WTC11 (cell line): ENCODE data around the gene GPX1.

ENCODE experiments used
- TF ChIP-seq, protein P1 (sequence below): fragments of 200-600 bp; IDR thresholded peaks from 2 replicates; pipeline ENCODE4 v1.8.0; 2022; ENCODE audit warnings: antibody characterized with exemption
- TF ChIP-seq, protein P2 (sequence below): sonication (generic); formaldehyde crosslinking; IDR thresholded peaks from 2 replicates; pipeline ENCODE4 v1.8.1; 2023; ENCODE audit warnings: mild to moderate bottlenecking, missing genetic modification reagents, moderate library complexity
- TF ChIP-seq, protein P3 (sequence below): sonication (generic); formaldehyde crosslinking; IDR thresholded peaks from 2 replicates; pipeline ENCODE4 v1.8.1; 2022; ENCODE audit warnings: low read depth, missing genetic modification reagents, borderline replicate concordance

- TF ChIP-seq, protein P1, sequence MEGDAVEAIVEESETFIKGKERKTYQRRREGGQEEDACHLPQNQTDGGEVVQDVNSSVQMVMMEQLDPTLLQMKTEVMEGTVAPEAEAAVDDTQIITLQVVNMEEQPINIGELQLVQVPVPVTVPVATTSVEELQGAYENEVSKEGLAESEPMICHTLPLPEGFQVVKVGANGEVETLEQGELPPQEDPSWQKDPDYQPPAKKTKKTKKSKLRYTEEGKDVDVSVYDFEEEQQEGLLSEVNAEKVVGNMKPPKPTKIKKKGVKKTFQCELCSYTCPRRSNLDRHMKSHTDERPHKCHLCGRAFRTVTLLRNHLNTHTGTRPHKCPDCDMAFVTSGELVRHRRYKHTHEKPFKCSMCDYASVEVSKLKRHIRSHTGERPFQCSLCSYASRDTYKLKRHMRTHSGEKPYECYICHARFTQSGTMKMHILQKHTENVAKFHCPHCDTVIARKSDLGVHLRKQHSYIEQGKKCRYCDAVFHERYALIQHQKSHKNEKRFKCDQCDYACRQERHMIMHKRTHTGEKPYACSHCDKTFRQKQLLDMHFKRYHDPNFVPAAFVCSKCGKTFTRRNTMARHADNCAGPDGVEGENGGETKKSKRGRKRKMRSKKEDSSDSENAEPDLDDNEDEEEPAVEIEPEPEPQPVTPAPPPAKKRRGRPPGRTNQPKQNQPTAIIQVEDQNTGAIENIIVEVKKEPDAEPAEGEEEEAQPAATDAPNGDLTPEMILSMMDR, result no peak
- TF ChIP-seq, protein P2, sequence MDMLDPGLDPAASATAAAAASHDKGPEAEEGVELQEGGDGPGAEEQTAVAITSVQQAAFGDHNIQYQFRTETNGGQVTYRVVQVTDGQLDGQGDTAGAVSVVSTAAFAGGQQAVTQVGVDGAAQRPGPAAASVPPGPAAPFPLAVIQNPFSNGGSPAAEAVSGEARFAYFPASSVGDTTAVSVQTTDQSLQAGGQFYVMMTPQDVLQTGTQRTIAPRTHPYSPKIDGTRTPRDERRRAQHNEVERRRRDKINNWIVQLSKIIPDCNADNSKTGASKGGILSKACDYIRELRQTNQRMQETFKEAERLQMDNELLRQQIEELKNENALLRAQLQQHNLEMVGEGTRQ, result no peak
- TF ChIP-seq, protein P3, sequence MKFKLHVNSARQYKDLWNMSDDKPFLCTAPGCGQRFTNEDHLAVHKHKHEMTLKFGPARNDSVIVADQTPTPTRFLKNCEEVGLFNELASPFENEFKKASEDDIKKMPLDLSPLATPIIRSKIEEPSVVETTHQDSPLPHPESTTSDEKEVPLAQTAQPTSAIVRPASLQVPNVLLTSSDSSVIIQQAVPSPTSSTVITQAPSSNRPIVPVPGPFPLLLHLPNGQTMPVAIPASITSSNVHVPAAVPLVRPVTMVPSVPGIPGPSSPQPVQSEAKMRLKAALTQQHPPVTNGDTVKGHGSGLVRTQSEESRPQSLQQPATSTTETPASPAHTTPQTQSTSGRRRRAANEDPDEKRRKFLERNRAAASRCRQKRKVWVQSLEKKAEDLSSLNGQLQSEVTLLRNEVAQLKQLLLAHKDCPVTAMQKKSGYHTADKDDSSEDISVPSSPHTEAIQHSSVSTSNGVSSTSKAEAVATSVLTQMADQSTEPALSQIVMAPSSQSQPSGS (CRISPR knock-in tag), result no peak
Observed at GRCh38 chr3:49333091-49333490, 25.1 kb downstream of the GPX1 start.
